Measurements from ENCODE around the gene MGP. TPM values are rescaled to one million over a fixed set of nuclear protein-coding genes. Genes with fewer than 3 reads are reported as not detected.

MGP gene
- total and polyA plus RNA-seq, 2 of the 8 experiments (the other 6 are each of a cell fraction or from before 2014, with no cell fraction given), result not detected

- CTCF ChIA-PET (ENCODE audit: partially characterized antibody), result interaction anchor here (0.6 to 2.5 kb wide), 9 partner anchors 9 to 177 kb away, joined by 3 to 11 read pairs (median 4); no protein-coding TSS in a partner anchor
Observed at GRCh38 chr12:14901228-14901562, 15.5 kb upstream of the MGP start.

More at GRCh38 chr12:14901228-14901562, 15.5 kb upstream of the MGP start:
- H2AK5ac ChIP-seq (ENCODE audit: low read depth, low read length), result no peak overlapping the region
- H3K14ac ChIP-seq (ENCODE audit: insufficient read length), result no peak overlapping the region
- no peak overlapping the region for H3K4ac ChIP-seq (replicated peaks; ENCODE audit: insufficient read length, low read depth, low read length)
- no peaks in the 10 kb centered on the region for H3K9me3 ChIP-seq (ENCODE audit: insufficient read depth in 2 of 2, low read depth in 1 of 2, low read length in 1 of 2)
- no peak overlapping the region for H3K23ac ChIP-seq (ENCODE audit: insufficient read length)
- TF ChIP-seq CBX5 (IDR thresholded peaks at IDR 0.05; ENCODE audit: low read depth, low read length) (no peak), CTCF (IDR thresholded peaks at IDR 0.05; ENCODE audit: control extremely low read depth in 1 of 3, insufficient read depth in 1 of 3, low read depth in 1 of 3, low read length in 3 of 3) (peak in 2 of 3 experiments; percentile 18 to 43; a peak in 3 of 4 replicates), RXRA (IDR thresholded peaks at IDR 0.05; ENCODE audit: insufficient read depth, low read depth, low read length) (0 out of 2 replicates have a peak, but pooled peaks have one; percentile 38), RAD21 (IDR thresholded peaks at IDR 0.05 in 1 of 2, conservative IDR thresholded peaks at IDR 0.05 in 1 of 2; ENCODE audit: low read depth in 2 of 2, low read length in 2 of 2) (peak in 1 of 2 experiments; percentile 22; a peak in 1 of 4 replicates), RFX5 (IDR thresholded peaks at IDR 0.05; ENCODE audit: borderline replicate concordance, low read depth, low read length) (no peak), TEAD4 (IDR thresholded peaks at IDR 0.05; ENCODE audit: low read depth, low read length) (no peak)
- no peaks in the 10 kb centered on the region for H3K79me1 ChIP-seq (ENCODE audit: low read depth, low read length)
- no peaks in the 10 kb centered on the region for H3K79me2 ChIP-seq (ENCODE audit: control insufficient read depth in 1 of 2, insufficient read depth in 2 of 2, low read length in 2 of 2)
- H3K36me3 ChIP-seq (ENCODE audit: control insufficient read depth in 2 of 4, insufficient read depth in 4 of 4, low read length in 3 of 4), result no peaks in the 10 kb centered on the region
- no peak overlapping the region for H3K18ac ChIP-seq (ENCODE audit: extremely low read depth, low read length)
- no peak overlapping the region for H4K91ac ChIP-seq (replicated peaks; ENCODE audit: insufficient read length, low read length)
- H3K56ac ChIP-seq (replicated peaks; ENCODE audit: insufficient read length, low read depth, low read length), result no peak overlapping the region
- no peak overlapping the region for H2BK15ac ChIP-seq (ENCODE audit: low read length)
- H3K23me2 ChIP-seq (ENCODE audit: low read depth, low read length), result no peaks in the 10 kb centered on the region
- peak; percentile 7 for FAIRE-seq
- no peak overlapping the region for H4K8ac ChIP-seq (ENCODE audit: extremely low read depth, insufficient read depth, low read length)
- no peak overlapping the region for H2BK5ac ChIP-seq (ENCODE audit: low read depth, low read length)
- no peak overlapping the region for H3K9ac ChIP-seq (replicated peaks in 1 of 4; ENCODE audit: extremely low read depth in 1 of 4, low read depth in 3 of 4, low read length in 3 of 4)
- 100% methylated on average over 1 of the region's 1 CpG; no CpG with 5 or more reads in 1 of the 2 experiments for WGBS, 2 experiments (ENCODE audit: extremely low coverage in 1 of 2, insufficient coverage in 1 of 2, insufficient read length in 1 of 2, insufficient replicate concordance in 2 of 2, low coverage in 1 of 2, low lambda C conversion rate in 2 of 2, missing lambda C conversion rate in 1 of 2)
- no peak overlapping the region for H4K5ac ChIP-seq (ENCODE audit: insufficient read length, low read depth, low read length)
- no peak overlapping the region for H3K4me2 ChIP-seq (ENCODE audit: insufficient read depth in 1 of 2, low read depth in 2 of 2, low read length in 2 of 2)
- H3K27me3 ChIP-seq (replicated peaks in 1 of 4; ENCODE audit: control insufficient read depth in 3 of 4, extremely low read depth in 1 of 4, insufficient read depth in 3 of 4, low read length in 3 of 4), result no peaks in the 10 kb centered on the region
- no peak overlapping the region for H2AFZ ChIP-seq (ENCODE audit: low read length)
- H3K4me1 ChIP-seq (replicated peaks in 1 of 4; ENCODE audit: control insufficient read depth in 3 of 4, insufficient read depth in 4 of 4, low read length in 3 of 4), result no peaks in the 10 kb centered on the region
- H4K20me1 ChIP-seq (replicated peaks in 1 of 2; ENCODE audit: control insufficient read depth in 1 of 2, insufficient read depth in 2 of 2, low read length in 2 of 2), result no peaks in the 10 kb centered on the region
- H3K4me3 ChIP-seq (ENCODE audit: extremely low read depth in 1 of 4, insufficient read depth in 2 of 4, low read depth in 3 of 4, low read length in 4 of 4), result no peak overlapping the region
- H2BK20ac ChIP-seq (ENCODE audit: low read length), result no peak overlapping the region
- no peak overlapping the region for H2BK12ac ChIP-seq (ENCODE audit: low read depth, low read length)
- DNase-seq (ENCODE audit: low read depth in 1 of 2, low spot score in 2 of 2), result no peak
- H3K27ac ChIP-seq (ENCODE audit: low read depth, low read length), result no peak overlapping the region
- no peak overlapping the region for H2BK120ac ChIP-seq (replicated peaks; ENCODE audit: low read depth, low read length)
- POLR2A ChIA-PET (ENCODE audit: partially characterized antibody), result no interaction called here

All from H1 (cell line).